DMS 273 treated with DMSO at 0.1 percent for 48 hours (cell line): ENCODE measurements around the gene RNPS1.
A peak's percentile ranks its signal among the peaks of the same experiment; 100 is the strongest.

Experiments
- DNase-seq: peaks from one replicate; lab custom pipeline; 2025; lab: John Stamatoyannopoulos, UW

The RNPS1 gene

DNA sequence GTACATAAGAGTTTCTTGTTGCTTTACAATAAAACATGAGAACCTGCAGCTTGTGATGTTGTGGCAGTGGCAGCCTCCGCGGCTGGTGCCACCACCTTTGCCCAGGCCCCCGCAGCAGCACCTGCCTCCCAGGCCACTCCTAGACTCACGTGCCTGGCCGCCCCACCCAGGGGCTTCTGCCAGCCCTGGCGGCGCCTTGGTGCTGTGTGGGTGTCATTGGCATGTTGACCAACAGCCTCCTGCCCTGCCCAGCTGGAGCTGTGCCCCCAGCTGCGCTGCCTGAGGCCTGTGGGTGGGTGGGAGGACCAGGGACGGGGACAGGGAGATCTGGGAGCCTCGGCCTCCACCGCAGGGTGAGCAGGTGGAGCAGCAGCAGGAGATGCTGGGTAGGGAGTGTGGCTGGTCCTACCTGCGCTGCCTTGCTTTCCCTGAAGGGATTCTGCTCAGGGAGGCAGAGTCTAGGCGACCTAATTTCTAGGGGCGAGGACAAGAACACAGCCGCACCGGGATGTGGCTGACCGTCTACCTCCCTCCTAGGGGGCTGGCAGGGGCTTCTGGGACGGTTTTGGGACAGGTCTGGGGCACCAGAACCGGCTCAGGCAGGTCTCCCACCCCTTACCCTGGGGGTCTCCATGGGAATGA lies 32.1 kb downstream of the RNPS1 start:
- no peak for DNase-seq

- DNase-seq: no peak
Observed at GRCh38 chr16:2235234-2235651, 32.7 kb downstream of the RNPS1 start.

DNA sequence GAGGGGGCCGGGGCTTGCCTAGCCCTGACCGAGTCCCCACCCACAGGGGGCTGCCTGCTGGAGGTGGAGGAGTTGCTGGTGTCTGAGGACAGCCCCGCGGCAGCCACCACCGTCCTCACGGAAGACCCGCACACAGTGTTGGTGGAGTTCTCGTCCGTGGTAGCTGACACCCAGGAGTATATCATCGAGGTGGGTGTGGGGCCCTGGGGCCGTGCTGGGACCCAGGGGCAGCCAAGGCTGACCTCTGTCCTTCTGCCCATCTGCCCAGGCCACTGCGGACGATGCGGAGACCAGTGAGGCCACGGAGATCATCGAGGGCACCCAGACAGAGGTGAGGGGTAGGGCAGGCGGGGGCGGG lies 33.1 kb downstream of the RNPS1 start:
- DNase-seq: no peak

- no peak for DNase-seq
Observed at GRCh38 chr16:2233872-2234812, 33.8 kb downstream of the RNPS1 start.

GRCh38 chr16:2233046-2233775 lies 34.7 kb downstream of the RNPS1 start:
- DNase-seq: no peak

DNA sequence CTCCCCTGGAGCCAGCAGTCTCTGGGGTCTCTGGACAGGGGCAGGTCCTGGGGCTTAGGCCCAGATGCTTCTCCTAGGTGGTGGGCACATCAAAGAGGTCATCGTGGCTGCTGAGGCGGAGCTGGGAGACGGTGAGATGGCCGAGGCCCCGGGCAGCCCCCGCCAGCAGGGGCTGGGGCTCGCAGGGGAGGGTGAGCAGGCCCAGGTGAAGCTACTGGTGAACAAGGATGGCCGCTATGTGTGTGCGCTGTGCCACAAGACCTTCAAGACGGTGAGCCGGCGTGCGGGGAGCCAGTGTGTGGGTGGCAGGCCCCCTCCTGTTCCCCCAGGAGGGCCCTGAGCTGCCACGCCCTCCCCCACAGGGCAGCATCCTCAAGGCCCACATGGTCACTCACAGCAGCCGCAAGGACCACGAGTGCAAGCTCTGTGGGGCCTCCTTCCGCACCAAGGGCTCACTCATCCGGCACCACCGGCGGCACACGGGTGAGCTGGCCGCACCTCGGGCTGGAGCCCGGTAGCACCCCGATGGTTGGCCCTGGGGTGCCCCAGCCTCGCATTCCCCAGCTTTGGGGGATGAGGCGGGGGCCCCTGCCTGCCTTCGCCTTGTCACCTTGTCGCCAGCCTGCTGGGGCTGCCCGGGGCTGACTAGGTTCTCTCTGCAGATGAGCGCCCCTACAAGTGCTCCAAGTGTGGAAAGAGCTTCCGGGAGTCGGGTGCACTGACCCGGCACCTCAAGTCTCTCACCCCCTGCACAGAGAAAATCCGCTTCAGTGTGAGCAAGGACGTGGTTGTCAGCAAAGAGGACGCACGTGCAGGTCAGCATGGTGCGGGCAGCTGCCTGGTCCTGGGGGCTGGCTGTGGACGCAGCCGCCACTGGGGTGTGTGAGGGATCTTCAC lies 35.6 kb downstream of the RNPS1 start:
- DNase-seq: no peak

DNA sequence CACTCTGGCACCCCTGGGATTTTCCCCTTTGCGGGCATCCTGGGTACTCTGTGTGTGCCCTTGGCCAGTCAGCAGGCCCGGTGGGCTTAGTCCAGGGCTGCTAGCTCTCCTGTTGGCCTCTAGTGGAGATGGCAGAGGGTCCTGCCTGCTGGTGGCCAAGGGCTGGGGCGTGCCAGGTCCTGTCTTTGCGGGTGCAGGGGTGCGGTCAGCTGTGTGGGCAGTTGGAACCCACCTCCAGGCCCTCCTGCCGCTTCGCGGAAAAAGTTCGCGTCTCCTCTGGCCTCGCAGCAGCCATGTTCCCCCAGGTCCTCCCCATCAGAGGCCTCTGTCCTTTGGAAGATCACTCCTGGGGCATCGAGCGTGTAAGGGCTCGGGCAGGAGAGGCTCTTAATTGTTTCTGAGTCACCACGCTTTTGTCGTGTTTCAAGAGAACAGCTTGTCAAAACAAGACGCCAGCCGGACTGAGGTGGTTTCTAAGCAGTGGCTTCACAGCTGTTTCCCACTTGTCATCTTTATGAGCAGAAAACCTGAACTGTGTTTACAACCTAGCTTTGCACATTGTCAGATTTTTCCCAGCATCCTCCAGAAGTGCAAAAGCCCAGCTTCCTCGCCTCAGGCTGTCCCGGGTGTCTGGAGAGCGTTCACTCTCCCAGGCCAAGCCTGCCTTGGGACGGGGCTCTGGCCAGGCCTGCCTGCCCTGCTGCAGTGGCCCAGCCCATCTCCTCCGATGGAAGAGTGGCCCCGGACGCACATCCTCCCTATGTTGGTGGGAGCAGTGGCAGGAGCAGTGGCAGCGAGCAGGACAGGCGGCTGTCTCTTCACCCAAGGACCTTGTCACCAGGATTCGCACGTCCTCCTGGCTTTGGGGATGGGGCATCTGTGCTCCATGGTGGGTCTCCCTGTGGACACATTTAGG lies 36.7 kb downstream of the RNPS1 start:
- no peak for DNase-seq

GRCh38 chr16:2230376-2230775 lies 37.5 kb downstream of the RNPS1 start:
- no peak for DNase-seq

DNA sequence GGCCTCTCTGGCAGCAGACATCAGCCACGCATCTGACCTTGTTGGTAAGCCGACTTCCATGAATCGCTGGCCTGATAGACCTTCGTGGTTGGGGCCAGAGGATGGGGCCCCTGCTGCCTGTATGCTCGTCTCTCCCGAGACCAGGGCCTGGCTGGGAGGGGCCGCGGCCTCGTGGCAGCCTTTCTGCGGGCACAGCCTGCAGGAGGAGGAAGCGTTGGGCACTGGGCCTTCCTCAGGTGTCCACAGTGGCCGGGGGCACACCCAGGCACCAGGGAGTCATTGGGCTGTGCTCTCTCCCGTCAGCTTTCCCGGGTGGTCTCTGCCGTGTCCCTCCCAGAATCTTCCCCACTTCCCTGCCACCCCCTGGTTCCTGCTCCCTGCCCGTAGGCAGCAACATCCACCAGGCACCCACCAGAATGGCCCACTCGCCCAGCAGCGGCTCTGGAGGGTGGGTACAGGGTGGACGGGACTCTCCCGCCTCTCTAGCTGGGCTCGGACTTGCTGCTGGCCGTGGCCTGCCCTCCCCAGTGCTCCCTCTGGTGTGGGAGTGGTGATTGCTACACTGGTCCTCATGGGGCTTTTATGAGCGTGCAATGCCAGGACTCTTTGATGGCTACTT lies 38.2 kb downstream of the RNPS1 start:
- DNase-seq: no peak

GRCh38 chr16:2229091-2229490 lies 38.8 kb downstream of the RNPS1 start:
- no peak for DNase-seq

DNA sequence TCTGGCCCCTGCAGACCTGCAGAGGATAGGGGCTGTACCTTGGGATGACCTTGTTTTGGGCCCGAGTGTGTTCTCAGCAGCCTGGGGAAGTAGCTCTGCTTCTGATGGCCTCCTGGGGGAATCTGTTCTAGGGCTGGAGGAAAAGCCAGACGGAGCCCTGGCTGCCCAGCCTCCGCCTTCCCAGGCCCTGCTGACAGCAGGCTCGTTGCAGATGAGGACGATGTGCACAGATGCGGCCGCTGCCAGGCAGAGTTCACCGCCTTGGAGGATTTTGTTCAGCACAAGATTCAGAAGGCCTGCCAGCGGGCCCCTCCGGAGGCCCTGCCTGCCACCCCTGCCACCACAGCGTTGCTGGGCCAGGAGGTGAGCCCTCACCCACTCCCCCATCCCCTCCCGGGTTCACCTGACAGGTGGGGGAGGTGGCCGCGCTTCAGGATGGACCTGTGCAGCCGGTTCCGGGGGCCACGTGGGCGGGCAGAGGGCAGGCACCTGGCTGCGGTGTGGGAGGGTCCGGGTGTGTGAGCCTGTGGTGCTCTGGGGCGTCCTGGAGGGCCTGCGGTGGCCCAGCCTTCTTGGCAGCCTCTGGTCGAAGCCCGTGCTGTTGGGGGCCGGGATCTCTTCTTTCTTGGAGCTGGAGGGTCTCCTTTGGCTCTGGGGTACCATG lies 39.6 kb downstream of the RNPS1 start:
- DNase-seq: no peak

GRCh38 chr16:2226918-2227317 lies 41.0 kb downstream of the RNPS1 start:
- no peak for DNase-seq

GRCh38 chr16:2226245-2226793 lies 41.6 kb downstream of the RNPS1 start:
- DNase-seq: no peak

DNA sequence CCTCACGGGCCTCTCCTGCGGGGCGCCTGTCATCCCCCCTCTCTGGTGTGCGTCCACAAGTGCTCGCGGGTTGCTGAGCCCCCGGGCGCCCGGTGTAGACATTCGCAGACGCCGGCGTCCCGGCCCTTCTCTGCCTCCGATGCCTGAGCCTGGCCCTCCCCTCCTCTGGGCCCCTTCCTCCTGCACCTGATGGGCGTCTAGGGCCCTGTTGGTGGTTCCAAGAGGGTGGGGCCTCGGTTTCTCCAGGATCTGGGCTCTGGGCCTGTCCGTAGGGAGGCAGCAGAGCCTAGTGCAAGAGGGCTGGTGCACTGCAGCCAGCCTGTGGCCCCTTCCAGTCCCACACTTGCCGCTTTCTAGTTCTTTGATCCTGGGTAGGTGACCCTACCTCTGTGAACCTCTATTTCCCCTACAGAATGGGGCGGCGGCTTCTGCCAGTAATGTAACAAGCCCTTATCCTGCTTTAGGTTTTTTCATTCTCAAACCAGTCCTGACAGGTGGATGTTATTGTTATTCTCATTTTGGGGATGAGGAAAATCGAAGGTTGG lies 43.9 kb downstream of the RNPS1 start:
- no peak for DNase-seq

GRCh38 chr16:2223221-2223941 lies 44.5 kb downstream of the RNPS1 start, which contains the start of gene E4F1:
Gene E4F1 (plus strand): TSS chr16:2223591. CDS start chr16:2223614, 23 bp downstream.
- peak; percentile 98 for DNase-seq

DNA sequence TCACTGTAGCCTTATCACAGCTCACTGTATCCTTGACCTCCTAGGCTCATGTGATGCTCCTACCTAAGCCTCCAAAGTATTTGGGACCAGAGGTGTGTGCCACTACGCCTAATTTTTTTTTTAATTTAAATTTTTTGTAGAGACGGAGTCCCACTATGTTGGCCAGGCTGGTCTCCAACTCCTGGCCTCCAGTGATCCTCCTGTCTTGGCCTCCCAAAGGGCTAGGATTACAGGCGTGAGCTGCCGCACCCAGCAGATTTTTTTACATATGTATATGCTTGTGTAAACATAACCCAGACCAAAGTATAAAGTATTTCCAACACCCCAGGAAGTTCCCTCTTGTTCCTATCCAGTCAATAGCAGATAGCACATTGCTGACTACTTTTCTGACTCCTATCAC lies 51.6 kb downstream of the RNPS1 start:
- DNase-seq: no peak

DNA sequence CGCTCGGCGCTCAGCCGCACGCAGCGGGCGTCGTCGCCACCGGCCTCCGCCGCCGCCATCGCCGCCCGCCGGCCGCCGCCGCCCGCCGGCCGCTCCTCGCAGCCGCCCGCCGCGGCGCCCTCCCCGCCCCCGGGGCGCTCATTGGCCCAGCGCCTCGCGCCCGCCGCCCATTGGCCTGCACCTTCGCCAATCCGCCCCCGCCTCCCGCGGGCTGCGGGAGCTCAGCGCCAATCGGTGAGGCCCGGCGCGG lies 53.3 kb downstream of the RNPS1 start, which contains the start of gene PGP:
Gene PGP, minus strand, starts transcription at position 122 of the 250 bp plus-strand sequence. Its CDS starts 63 bp downstream, at position 59.
- no peak for DNase-seq
